Smooth muscle cell of the coronary artery (primary cell): ENCODE results near the gene PIK3R1. TPM values are rescaled to one million over a fixed set of nuclear protein-coding genes. Genes with fewer than 3 reads are reported as not detected.

Experiments used
- total RNA-seq: library from RNA; depleted of rRNA; stranded (reverse); fragments of >200 nt; gene quantifications from 2 replicates; pipeline ENCODE4 v1.2.3, GENCODE V29; 2014; ENCODE audit warnings: low replicate concordance

Gene PIK3R1
- total RNA-seq = 18.6 and 28.3 TPM in 2 replicates

GRCh38 chr5:68215208-68215897, at the start of gene PIK3R1:
PIK3R1 (plus strand) TSS chr5:68215756; CDS start chr5:68226676, 10,920 bp downstream.

